HepG2 (cell line): ENCODE measurements around the gene CCDC183. TPM values are rescaled to one million over a fixed set of nuclear protein-coding genes. Genes with fewer than 3 reads are reported as not detected.

Source experiments
- AKAP8 ChIP-seq: sonication (generic); formaldehyde crosslinking; IDR thresholded peaks from 2 replicates; pipeline ENCODE4 v1.5.1; 2020; ENCODE audit warnings: mild to moderate bottlenecking, missing genetic modification reagents
- CHD4 ChIP-seq: fragments of 200-600 bp; sonication (generic); IDR thresholded peaks from 2 replicates; pipeline ENCODE4 v1.7.0; 2017; ENCODE audit warnings: mild to moderate bottlenecking, low read length, borderline replicate concordance
- MATR3 ChIP-seq: sonication (generic); formaldehyde crosslinking; IDR thresholded peaks from 2 replicates; pipeline ENCODE4 v1.4.0; 2020; ENCODE audit warnings: missing genetic modification reagents
- MED13 ChIP-seq: sonication (generic); formaldehyde crosslinking; IDR thresholded peaks from 2 replicates; pipeline ENCODE4 v1.5.0; 2020; ENCODE audit warnings: missing genetic modification reagents
- NFKB2 ChIP-seq: sonication (generic); formaldehyde crosslinking; IDR thresholded peaks from 2 replicates; pipeline ENCODE4 v1.4.0; 2020; ENCODE audit warnings: missing genetic modification reagents, borderline replicate concordance
- PAWR ChIP-seq: sonication (generic); formaldehyde crosslinking; IDR thresholded peaks from 2 replicates; pipeline ENCODE4 v1.4.0; 2020; ENCODE audit warnings: missing genetic modification reagents, mild to moderate bottlenecking, borderline replicate concordance
- RBM22 ChIP-seq: fragments of 200-400 bp; formaldehyde crosslinking; optimal IDR thresholded peaks from 2 replicates; pipeline ENCODE3; 2017; ENCODE audit warnings: mild to moderate bottlenecking, low read length, moderate library complexity
- SAP130 ChIP-seq: IDR thresholded peaks from 2 replicates; pipeline ENCODE4 v1.6.1; 2016; ENCODE audit warnings: low read depth
- polyA plus RNA-seq, 8 experiments: library from polyadenylated mRNA; depleted of rRNA in 3 of 8; stranded (reverse) in 7 of 8; unstranded in 1 of 8; fragments of >200 nt; fragmentation: Illumina TruSeq in 4 of 8; extraction: Trizol in 4 of 8; gene quantifications; 2 replicates each; pipeline versions ENCODE4 v1.2.1 to v1.2.3, GENCODE V29; 2011 to 2016; ENCODE audit warnings: low read depth in 4 of 8, missing spikeins in 1 of 8, mixed read lengths in 1 of 8; ENCODE audit not compliant: insufficient read depth in 1 of 8
- total RNA-seq, 5 experiments: library from RNA; depleted of rRNA; stranded (reverse); fragments of >200 nt; fragmentation: Illumina TruSeq; extraction: Trizol; gene quantifications; 2 replicates each; pipeline ENCODE4 v1.2.3, GENCODE V29; 2016; ENCODE audit warnings: low read depth in 1 of 5
- TF ChIP-seq, protein P1 (sequence below): sonication (generic); formaldehyde crosslinking; IDR thresholded peaks from 2 replicates; pipeline ENCODE4 v1.5.0; 2020; ENCODE audit warnings: mild to moderate bottlenecking, low read depth, missing genetic modification reagents, borderline replicate concordance
- TF ChIP-seq, protein P2 (sequence below): sonication (generic); formaldehyde crosslinking; conservative IDR thresholded peaks from 2 replicates; pipeline ENCODE4 v1.4.0; 2020; ENCODE audit warnings: missing genetic modification reagents
- TF ChIP-seq, protein P3 (sequence below): IDR thresholded peaks from 2 replicates; pipeline ENCODE4 v1.6.1; 2016; ENCODE audit warnings: low read depth
- TF ChIP-seq, protein P4 (sequence below): sonication (generic); formaldehyde crosslinking; conservative IDR thresholded peaks from 2 replicates; pipeline ENCODE4 v1.8.1; 2023; ENCODE audit warnings: missing genetic modification reagents
- TF ChIP-seq, protein P5 (sequence below): sonication (generic); formaldehyde crosslinking; IDR thresholded peaks from 2 replicates; pipeline ENCODE4 v1.8.1; 2023; ENCODE audit warnings: mild to moderate bottlenecking, missing genetic modification reagents
- TF ChIP-seq, protein P6 (sequence below): sonication (generic); formaldehyde crosslinking; IDR thresholded peaks from 2 replicates; pipeline ENCODE4 v1.4.0; 2020; ENCODE audit warnings: mild to moderate bottlenecking, missing genetic modification reagents
- TF ChIP-seq, protein P7 (sequence below): sonication (generic); formaldehyde crosslinking; IDR thresholded peaks from 2 replicates; pipeline ENCODE4 v1.4.0; 2020; ENCODE audit warnings: missing genetic modification reagents
- TF ChIP-seq, protein P8 (sequence below): sonication (generic); formaldehyde crosslinking; IDR thresholded peaks from 2 replicates; pipeline ENCODE4 v1.4.0; 2020; ENCODE audit warnings: mild to moderate bottlenecking, missing genetic modification reagents
- TF ChIP-seq, protein P9 (sequence below): sonication (generic); formaldehyde crosslinking; IDR thresholded peaks from 2 replicates; pipeline ENCODE4 v1.5.1; 2020; ENCODE audit warnings: missing genetic modification reagents, mild to moderate bottlenecking, borderline replicate concordance

The CCDC183 gene
- total and polyA plus RNA-seq, 2 of the 13 experiments (the other 11 are each of a cell fraction or from before 2014, with no cell fraction given), result 5.0 to 66.4 TPM

DNA sequence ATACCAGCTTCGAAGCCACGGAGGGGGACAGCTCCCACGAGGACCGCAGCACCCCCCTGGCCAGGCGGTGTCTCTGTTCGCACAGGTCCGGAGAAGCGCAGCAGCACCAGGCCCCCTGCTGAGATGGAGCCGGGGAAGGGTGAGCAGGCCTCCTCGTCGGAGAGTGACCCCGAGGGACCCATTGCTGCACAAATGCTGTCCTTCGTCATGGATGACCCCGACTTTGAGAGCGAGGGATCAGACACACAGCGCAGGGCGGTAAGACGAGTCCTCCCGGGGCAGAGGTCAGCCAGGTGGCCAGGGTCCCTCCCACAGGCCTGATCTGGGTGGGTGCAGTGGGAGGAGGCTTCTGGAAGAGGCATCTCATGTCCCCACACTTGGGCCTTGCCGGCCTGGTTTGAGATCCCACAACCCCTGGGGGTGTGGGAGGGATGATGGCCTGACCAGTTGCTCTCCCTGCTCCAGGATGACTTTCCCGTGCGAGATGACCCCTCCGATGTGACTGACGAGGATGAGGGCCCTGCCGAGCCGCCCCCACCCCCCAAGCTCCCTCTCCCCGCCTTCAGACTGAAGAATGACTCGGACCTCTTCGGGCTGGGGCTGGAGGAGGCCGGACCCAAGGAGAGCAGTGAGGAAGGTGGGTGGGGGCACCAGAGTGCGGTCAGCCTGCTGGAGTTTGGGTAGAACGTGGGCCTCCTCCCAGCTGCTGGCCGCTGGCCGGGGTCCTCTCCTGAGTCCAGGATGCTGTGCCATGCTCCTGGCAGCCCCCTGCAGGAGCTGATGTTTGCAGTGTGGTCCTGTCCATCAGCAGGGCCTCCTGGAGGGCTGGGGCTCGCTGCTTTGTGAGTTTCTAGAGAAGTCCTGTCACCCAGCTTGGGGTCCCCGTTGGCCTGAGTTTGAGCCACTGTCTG, 43.3 kb downstream of the CCDC183 start (continued):
- TF ChIP-seq, protein P1, sequence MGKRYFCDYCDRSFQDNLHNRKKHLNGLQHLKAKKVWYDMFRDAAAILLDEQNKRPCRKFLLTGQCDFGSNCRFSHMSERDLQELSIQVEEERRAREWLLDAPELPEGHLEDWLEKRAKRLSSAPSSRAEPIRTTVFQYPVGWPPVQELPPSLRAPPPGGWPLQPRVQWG (CRISPR knock-in tag), result no peak
- TF ChIP-seq SAP130 (CRISPR knock-in tag) (no peak), MED13 (CRISPR knock-in tag) (no peak), AKAP8 (CRISPR knock-in tag) (peak; percentile 19; the same call in 1 of the 2 replicates), CHD4 (no peak), NFKB2 (CRISPR knock-in tag) (0 out of 2 replicates have a peak, but pooled peaks have one; percentile 4), MATR3 (CRISPR knock-in tag) (no peak), PAWR (CRISPR knock-in tag) (no peak), RBM22 (peak; percentile 77)
- TF ChIP-seq, protein P2, sequence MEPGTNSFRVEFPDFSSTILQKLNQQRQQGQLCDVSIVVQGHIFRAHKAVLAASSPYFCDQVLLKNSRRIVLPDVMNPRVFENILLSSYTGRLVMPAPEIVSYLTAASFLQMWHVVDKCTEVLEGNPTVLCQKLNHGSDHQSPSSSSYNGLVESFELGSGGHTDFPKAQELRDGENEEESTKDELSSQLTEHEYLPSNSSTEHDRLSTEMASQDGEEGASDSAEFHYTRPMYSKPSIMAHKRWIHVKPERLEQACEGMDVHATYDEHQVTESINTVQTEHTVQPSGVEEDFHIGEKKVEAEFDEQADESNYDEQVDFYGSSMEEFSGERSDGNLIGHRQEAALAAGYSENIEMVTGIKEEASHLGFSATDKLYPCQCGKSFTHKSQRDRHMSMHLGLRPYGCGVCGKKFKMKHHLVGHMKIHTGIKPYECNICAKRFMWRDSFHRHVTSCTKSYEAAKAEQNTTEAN (CRISPR knock-in tag), result no peak
- TF ChIP-seq, protein P3, sequence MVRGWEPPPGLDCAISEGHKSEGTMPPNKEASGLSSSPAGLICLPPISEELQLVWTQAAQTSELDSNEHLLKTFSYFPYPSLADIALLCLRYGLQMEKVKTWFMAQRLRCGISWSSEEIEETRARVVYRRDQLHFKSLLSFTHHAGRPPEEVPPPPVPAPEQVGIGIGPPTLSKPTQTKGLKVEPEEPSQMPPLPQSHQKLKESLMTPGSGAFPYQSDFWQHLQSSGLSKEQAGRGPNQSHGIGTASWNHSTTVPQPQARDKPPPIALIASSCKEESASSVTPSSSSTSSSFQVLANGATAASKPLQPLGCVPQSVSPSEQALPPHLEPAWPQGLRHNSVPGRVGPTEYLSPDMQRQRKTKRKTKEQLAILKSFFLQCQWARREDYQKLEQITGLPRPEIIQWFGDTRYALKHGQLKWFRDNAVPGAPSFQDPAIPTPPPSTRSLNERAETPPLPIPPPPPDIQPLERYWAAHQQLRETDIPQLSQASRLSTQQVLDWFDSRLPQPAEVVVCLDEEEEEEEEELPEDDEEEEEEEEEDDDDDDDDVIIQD, result no peak
- TF ChIP-seq, protein P4, sequence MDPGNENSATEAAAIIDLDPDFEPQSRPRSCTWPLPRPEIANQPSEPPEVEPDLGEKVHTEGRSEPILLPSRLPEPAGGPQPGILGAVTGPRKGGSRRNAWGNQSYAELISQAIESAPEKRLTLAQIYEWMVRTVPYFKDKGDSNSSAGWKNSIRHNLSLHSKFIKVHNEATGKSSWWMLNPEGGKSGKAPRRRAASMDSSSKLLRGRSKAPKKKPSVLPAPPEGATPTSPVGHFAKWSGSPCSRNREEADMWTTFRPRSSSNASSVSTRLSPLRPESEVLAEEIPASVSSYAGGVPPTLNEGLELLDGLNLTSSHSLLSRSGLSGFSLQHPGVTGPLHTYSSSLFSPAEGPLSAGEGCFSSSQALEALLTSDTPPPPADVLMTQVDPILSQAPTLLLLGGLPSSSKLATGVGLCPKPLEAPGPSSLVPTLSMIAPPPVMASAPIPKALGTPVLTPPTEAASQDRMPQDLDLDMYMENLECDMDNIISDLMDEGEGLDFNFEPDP (CRISPR knock-in tag), result 0 out of 2 replicates have a peak, but pooled peaks have one; percentile 53
- TF ChIP-seq, protein P5, sequence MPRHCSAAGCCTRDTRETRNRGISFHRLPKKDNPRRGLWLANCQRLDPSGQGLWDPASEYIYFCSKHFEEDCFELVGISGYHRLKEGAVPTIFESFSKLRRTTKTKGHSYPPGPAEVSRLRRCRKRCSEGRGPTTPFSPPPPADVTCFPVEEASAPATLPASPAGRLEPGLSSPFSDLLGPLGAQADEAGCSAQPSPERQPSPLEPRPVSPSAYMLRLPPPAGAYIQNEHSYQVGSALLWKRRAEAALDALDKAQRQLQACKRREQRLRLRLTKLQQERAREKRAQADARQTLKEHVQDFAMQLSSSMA (CRISPR knock-in tag), result no peak
- TF ChIP-seq, protein P6, sequence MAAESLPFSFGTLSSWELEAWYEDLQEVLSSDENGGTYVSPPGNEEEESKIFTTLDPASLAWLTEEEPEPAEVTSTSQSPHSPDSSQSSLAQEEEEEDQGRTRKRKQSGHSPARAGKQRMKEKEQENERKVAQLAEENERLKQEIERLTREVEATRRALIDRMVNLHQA, result no peak
- TF ChIP-seq, protein P7, sequence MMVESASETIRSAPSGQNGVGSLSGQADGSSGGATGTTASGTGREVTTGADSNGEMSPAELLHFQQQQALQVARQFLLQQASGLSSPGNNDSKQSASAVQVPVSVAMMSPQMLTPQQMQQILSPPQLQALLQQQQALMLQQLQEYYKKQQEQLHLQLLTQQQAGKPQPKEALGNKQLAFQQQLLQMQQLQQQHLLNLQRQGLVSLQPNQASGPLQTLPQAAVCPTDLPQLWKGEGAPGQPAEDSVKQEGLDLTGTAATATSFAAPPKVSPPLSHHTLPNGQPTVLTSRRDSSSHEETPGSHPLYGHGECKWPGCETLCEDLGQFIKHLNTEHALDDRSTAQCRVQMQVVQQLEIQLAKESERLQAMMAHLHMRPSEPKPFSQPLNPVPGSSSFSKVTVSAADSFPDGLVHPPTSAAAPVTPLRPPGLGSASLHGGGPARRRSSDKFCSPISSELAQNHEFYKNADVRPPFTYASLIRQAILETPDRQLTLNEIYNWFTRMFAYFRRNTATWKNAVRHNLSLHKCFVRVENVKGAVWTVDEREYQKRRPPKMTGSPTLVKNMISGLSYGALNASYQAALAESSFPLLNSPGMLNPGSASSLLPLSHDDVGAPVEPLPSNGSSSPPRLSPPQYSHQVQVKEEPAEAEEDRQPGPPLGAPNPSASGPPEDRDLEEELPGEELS, result no peak
- TF ChIP-seq, protein P8, sequence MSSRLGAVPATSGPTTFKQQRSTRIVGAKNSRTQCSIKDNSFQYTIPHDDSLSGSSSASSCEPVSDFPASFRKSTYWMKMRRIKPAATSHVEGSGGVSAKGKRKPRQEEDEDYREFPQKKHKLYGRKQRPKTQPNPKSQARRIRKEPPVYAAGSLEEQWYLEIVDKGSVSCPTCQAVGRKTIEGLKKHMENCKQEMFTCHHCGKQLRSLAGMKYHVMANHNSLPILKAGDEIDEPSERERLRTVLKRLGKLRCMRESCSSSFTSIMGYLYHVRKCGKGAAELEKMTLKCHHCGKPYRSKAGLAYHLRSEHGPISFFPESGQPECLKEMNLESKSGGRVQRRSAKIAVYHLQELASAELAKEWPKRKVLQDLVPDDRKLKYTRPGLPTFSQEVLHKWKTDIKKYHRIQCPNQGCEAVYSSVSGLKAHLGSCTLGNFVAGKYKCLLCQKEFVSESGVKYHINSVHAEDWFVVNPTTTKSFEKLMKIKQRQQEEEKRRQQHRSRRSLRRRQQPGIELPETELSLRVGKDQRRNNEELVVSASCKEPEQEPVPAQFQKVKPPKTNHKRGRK (CRISPR knock-in tag), result no peak
- TF ChIP-seq, protein P9, sequence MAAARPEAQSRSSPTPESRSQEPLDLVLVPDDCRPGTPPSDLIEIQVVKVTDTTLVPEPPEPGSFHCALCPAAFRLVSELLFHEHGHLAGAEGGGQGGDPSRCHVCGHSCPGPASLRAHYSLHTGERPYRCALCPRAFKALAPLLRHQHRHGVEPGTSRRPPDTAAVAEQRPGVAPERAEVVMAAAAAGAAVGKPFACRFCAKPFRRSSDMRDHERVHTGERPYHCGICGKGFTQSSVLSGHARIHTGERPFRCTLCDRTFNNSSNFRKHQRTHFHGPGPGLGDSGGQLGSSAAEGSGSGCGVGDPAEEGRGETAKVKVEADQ (CRISPR knock-in tag), result no peak
